ENCODE data around the gene RRP7A.
"Not testable (repeated sequence)": the region's sequence is repeated elsewhere in the genome, so short reads cannot be mapped to it uniquely, and the experiment has no call there.

- not testable (repeated sequence) for TF ChIP-seq CTCF (IDR thresholded peaks at IDR 0.05; ENCODE audit: low read length); EZH2 (IDR thresholded peaks at IDR 0.05; ENCODE audit: borderline replicate concordance, low read length)
These were observed 24.0 kb downstream of the RRP7A start for GRCh38 chr22:42495533-42496141.

Data from OCI-LY1 (cell line).